GM18511 (cell line): ENCODE data around the gene SYT4.

Experiments used
- ATAC-seq: cut with Tn5 transposase; IDR thresholded peaks from one replicate; pipeline ENCODE4 v1.9.1; 2021; ENCODE audit warnings: mild to moderate bottlenecking, moderate library complexity; ENCODE audit not compliant: unreplicated experiment

Gene SYT4

DNA sequence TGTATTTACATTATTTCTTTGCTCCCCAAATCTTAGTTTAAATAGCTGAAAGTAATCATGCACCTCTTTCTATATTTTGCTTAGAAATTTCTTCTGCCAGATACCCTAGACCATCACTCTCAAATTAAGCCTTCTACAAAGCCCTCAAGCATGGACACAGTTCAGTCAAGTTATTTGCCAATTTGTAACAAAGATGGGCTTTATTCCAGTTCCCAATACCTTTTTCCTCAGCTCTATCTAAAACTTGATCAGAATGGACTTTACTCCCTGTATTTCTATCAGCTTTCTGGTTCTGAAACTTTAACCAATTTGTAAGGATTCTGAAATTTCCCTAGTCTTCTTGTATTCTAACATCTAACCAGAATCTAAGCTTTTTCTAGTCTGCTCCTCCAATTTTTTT, 56.6 kb downstream of the SYT4 start:
- ATAC-seq: no peak
